Omental fat pad (tissue), 4 donors: ENCODE measurements around the gene MYH6. TPM values are rescaled to one million over a fixed set of nuclear protein-coding genes. Genes with fewer than 3 reads are reported as not detected.

ENCODE experiments used
- ATAC-seq: fragments of 150-250 bp; one replicate; pipeline ENCODE4 v1.9.1; 2016; ENCODE audit warnings: mild to moderate bottlenecking, moderate library complexity; ENCODE audit not compliant: low FRiP score
- DNase-seq: peaks from one replicate; pipeline ENCODE4 v3.0.0-alpha.2; 2019; ENCODE audit warnings: low spot score
- CTCF ChIP-seq, 3 donors: fragments of 450-650 bp; IDR thresholded peaks; one replicate each; pipeline ENCODE4 v1.5.1; 2016 to 2017; ENCODE audit warnings: antibody characterized with exemption in 3 of 3, mild to moderate bottlenecking in 3 of 3, moderate library complexity in 2 of 3
- total RNA-seq, 4 donors: library from RNA; depleted of rRNA; stranded (reverse); fragments of >200 nt; gene quantifications; one replicate each; pipeline ENCODE4 v1.1.0, GENCODE V29; 2016

Gene MYH6
- total RNA-seq, 4 donors from 2014 or later, result not detected

GRCh38 chr14:23439107-23439835 lies 31.2 kb upstream of the MYH6 start:
- no peak for DNase-seq
- ATAC-seq, result no peak
- TF ChIP-seq CTCF (IDR thresholded peaks at IDR 0.05), result no peak

- ATAC-seq (no peak), DNase-seq (no peak)
- TF ChIP-seq CTCF (IDR thresholded peaks at IDR 0.05), result no peak
Measured at GRCh38 chr14:23438101-23438971, 30.3 kb upstream of the MYH6 start.

GRCh38 chr14:23437133-23438100 lies 29.3 kb upstream of the MYH6 start:
- ATAC-seq (no peak), DNase-seq (no peak)
- no peak for TF ChIP-seq CTCF (IDR thresholded peaks at IDR 0.05)

GRCh38 chr14:23436327-23437132 lies 28.5 kb upstream of the MYH6 start:
- no peak for ATAC-seq
- TF ChIP-seq CTCF (IDR thresholded peaks at IDR 0.05), result no peak
- DNase-seq, result no peak

- ATAC-seq (no peak), DNase-seq (no peak)
- no peak for TF ChIP-seq CTCF (IDR thresholded peaks at IDR 0.05)
Measured at GRCh38 chr14:23435543-23436326, 27.7 kb upstream of the MYH6 start, which contains the start of gene MYH7. Gene MYH7 (minus strand): TSS chr14:23435660. CDS start chr14:23433732, 1,928 bp downstream.
